Measurements from ENCODE around the gene ERICH4.

- TF ChIP-seq POLR2A (IDR thresholded peaks at IDR 0.05), result no peak
- TF ChIP-seq CTCF (IDR thresholded peaks at IDR 0.05), result no peak
Observed at GRCh38 chr19:41455936-41456335, 13.0 kb downstream of the ERICH4 start.
